Nephron progenitor cell (in vitro differentiated cells): ENCODE data around the gene PPP1CB.

Source experiments
- DNase-seq: peaks from one replicate; pipeline ENCODE4 v3.0.0; 2021
- H3K27ac Mint-ChIP-seq: 2 replicates; pipeline ENCODE4 v1.8.0; 2021; ENCODE audit warnings: mild to moderate bottlenecking, moderate library complexity, mixed read lengths
- H3K27me3 Mint-ChIP-seq: 2 replicates; pipeline ENCODE4 v1.8.0; 2021; ENCODE audit warnings: mild to moderate bottlenecking, low read depth, mixed read lengths; ENCODE audit not compliant: poor library complexity
- H3K36me3 Mint-ChIP-seq: 2 replicates; pipeline ENCODE4 v1.8.0; 2021; ENCODE audit warnings: low read depth, mixed read lengths
- H3K4me1 Mint-ChIP-seq: 2 replicates; pipeline ENCODE4 v1.8.0; 2021; ENCODE audit warnings: mixed read lengths
- H3K4me3 Mint-ChIP-seq: 2 replicates; pipeline ENCODE4 v1.8.0; 2021; ENCODE audit warnings: mild to moderate bottlenecking, moderate library complexity, mixed read lengths
- H3K9me3 Mint-ChIP-seq: 2 replicates; pipeline ENCODE4 v1.8.0; 2021; ENCODE audit warnings: mild to moderate bottlenecking, moderate library complexity, mixed read lengths
- TF ChIP-seq, protein P1 (sequence below): fragments of 200-600 bp; sonication (generic); IDR thresholded peaks from 2 replicates; pipeline ENCODE4 v1.5.0; 2021; ENCODE audit warnings: antibody characterized with exemption

Gene PPP1CB

GRCh38 chr2:28750316-28751251 lies 1.0 kb upstream of the PPP1CB start:
- DNase-seq = no peak
- peaks cover 44% of the 10 kb centered on the region for H3K4me1 Mint-ChIP-seq
- peaks cover 4% of the 10 kb centered on the region for H3K27me3 Mint-ChIP-seq
- peak overlapping the region; percentile 99 for H3K27ac Mint-ChIP-seq
- H3K9me3 Mint-ChIP-seq = no peaks in the 10 kb centered on the region
- TF ChIP-seq, protein P1, sequence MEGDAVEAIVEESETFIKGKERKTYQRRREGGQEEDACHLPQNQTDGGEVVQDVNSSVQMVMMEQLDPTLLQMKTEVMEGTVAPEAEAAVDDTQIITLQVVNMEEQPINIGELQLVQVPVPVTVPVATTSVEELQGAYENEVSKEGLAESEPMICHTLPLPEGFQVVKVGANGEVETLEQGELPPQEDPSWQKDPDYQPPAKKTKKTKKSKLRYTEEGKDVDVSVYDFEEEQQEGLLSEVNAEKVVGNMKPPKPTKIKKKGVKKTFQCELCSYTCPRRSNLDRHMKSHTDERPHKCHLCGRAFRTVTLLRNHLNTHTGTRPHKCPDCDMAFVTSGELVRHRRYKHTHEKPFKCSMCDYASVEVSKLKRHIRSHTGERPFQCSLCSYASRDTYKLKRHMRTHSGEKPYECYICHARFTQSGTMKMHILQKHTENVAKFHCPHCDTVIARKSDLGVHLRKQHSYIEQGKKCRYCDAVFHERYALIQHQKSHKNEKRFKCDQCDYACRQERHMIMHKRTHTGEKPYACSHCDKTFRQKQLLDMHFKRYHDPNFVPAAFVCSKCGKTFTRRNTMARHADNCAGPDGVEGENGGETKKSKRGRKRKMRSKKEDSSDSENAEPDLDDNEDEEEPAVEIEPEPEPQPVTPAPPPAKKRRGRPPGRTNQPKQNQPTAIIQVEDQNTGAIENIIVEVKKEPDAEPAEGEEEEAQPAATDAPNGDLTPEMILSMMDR = no peak
- peak overlapping the region; percentile 95 for H3K4me3 Mint-ChIP-seq
- H3K36me3 Mint-ChIP-seq = no peaks in the 10 kb centered on the region

DNA sequence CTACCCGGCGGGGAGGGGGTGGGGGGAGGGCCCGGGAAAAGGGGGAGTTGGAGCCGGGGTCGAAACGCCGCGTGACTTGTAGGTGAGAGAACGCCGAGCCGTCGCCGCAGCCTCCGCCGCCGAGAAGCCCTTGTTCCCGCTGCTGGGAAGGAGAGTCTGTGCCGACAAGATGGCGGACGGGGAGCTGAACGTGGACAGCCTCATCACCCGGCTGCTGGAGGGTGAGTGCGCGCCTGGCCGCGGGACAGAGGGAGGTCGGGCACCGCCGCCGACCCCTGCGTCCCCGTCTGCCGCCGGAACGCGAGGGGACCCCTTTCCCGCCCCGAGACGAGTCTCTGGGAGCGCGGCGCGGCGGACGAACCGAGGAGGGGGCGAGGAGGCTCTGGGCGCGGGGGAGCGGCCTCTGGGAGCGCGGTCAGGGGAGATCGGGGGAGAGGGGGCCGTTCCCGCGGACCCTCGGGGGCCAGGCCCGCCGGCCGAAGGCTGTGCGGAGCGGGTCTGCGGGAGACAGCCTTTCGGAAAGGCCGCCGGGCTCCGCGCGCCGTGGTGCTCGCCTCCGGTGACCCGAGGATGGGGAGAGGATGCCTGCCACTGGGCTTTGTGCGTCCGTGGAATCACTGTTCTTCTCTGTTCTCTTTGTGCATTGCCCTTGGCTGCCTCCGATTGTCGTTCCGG lies 463 bp downstream of the PPP1CB start:
- Mint-ChIP-seq H3K9me3 (no peaks in the 10 kb centered on the region), H3K36me3 (no peaks in the 10 kb centered on the region), H3K27me3 (no peaks in the 10 kb centered on the region), H3K4me1 (peaks cover 58% of the 10 kb centered on the region), H3K4me3 (peak overlapping the region; percentile 95), H3K27ac (peak overlapping the region; percentile 99)
- TF ChIP-seq, protein P1 = no peak
- DNase-seq = peak; percentile 81

DNA sequence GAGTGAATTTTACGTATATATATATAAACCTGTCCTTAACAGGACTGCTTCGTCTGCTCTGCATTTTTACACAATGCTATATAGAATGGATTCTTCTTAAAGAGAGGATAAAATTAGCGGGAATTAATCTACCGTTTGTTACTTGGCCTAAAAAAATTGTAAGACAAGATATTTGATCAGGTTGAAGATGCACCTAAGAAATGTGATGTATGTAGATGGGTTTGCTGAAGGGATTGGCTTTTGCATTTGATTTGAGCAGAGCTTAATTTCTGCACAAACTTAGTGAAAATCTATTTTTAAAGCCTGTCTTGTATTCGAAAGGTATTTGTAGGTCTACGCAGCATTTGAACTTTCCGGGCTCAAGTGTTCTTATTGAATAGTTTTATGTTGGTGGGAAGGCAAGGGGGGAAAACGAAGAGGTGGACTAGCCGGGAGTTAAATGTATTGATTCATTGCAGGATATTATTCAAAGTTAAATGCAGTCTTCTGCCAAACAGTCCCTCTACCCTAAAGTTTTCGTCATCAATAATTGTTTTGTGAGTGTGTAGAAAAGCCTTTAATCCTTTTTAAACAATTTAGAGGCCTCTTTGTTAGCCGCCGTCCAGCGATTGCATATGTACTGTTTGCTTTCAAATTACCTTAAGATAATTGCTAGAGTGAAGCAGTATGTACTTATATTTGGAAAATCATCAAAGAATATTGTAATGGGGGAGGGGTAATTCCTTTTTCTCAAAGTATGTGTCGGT lies 1.2 kb downstream of the PPP1CB start:
- Mint-ChIP-seq H3K4me3 (peak overlapping the region; percentile 95), H3K9me3 (no peaks in the 10 kb centered on the region), H3K36me3 (no peaks in the 10 kb centered on the region), H3K27me3 (no peaks in the 10 kb centered on the region), H3K4me1 (peaks cover 59% of the 10 kb centered on the region), H3K27ac (peak overlapping the region; percentile 90)
- DNase-seq = no peak
- TF ChIP-seq, protein P1 = no peak

- peak overlapping the region; percentile 95 for H3K4me3 Mint-ChIP-seq
- no peak for DNase-seq
- H3K27me3 Mint-ChIP-seq = no peaks in the 10 kb centered on the region
- H3K4me1 Mint-ChIP-seq = peaks cover 54% of the 10 kb centered on the region
- TF ChIP-seq, protein P1 = no peak
- peak overlapping the region; percentile 69 for H3K27ac Mint-ChIP-seq
- no peaks in the 10 kb centered on the region for H3K9me3 Mint-ChIP-seq
- no peaks in the 10 kb centered on the region for H3K36me3 Mint-ChIP-seq
Observed at GRCh38 chr2:28754321-28754720, 2.7 kb downstream of the PPP1CB start.

- H3K4me3 Mint-ChIP-seq = peak overlapping the region; percentile 95
- H3K9me3 Mint-ChIP-seq = no peaks in the 10 kb centered on the region
- TF ChIP-seq, protein P1 = no peak
- H3K27me3 Mint-ChIP-seq = no peaks in the 10 kb centered on the region
- H3K36me3 Mint-ChIP-seq = peaks cover 5% of the 10 kb centered on the region
- DNase-seq = no peak
- H3K27ac Mint-ChIP-seq = peak overlapping the region; percentile 79
- H3K4me1 Mint-ChIP-seq = peaks cover 43% of the 10 kb centered on the region
Observed at GRCh38 chr2:28755421-28755820, 3.8 kb downstream of the PPP1CB start.
